HG03280 (cell line): ENCODE measurements around the gene RTN4RL2.
A peak's percentile ranks its signal among the peaks of the same experiment; 100 is the strongest.

Source experiments
- ATAC-seq: cut with Tn5 transposase; IDR thresholded peaks from one replicate; pipeline ENCODE4 v1.9.1; 2021; ENCODE audit warnings: mild to moderate bottlenecking, moderate library complexity; ENCODE audit not compliant: unreplicated experiment

RTN4RL2 gene

GRCh38 chr11:57461841-57462489 is 1.6 kb downstream of the RTN4RL2 start:
- no peak for ATAC-seq

GRCh38 chr11:57462597-57462996 is 2.3 kb downstream of the RTN4RL2 start:
- ATAC-seq, result no peak

- no peak for ATAC-seq
These were observed 3.6 kb downstream of the RTN4RL2 start for GRCh38 chr11:57463671-57464538.

- no peak for ATAC-seq
These were observed 4.3 kb downstream of the RTN4RL2 start for GRCh38 chr11:57464539-57465181.

GRCh38 chr11:57466680-57467079 is 6.4 kb downstream of the RTN4RL2 start:
- ATAC-seq, result no peak

- ATAC-seq, result no peak
These were observed 7.3 kb downstream of the RTN4RL2 start for GRCh38 chr11:57467508-57468157.

- ATAC-seq, result no peak
These were observed 7.9 kb downstream of the RTN4RL2 start for GRCh38 chr11:57468276-57468675.

GRCh38 chr11:57469268-57469667 is 8.9 kb downstream of the RTN4RL2 start:
- ATAC-seq, result no peak

GRCh38 chr11:57471496-57471895 is 11.2 kb downstream of the RTN4RL2 start:
- ATAC-seq, result no peak

- no peak for ATAC-seq
These were observed 13.0 kb downstream of the RTN4RL2 start for GRCh38 chr11:57473285-57473841.

GRCh38 chr11:57474017-57474802 is 13.9 kb downstream of the RTN4RL2 start:
- no peak for ATAC-seq

- no peak for ATAC-seq
These were observed 14.4 kb downstream of the RTN4RL2 start for GRCh38 chr11:57474803-57475115.

- ATAC-seq, result no peak
These were observed 14.9 kb downstream of the RTN4RL2 start for GRCh38 chr11:57475191-57475590.

GRCh38 chr11:57475671-57476046 is 15.3 kb downstream of the RTN4RL2 start:
- no peak for ATAC-seq

GRCh38 chr11:57476047-57476756 is 15.9 kb downstream of the RTN4RL2 start:
- ATAC-seq, result peak; percentile 31

- peak; percentile 53 for ATAC-seq
These were observed 16.6 kb downstream of the RTN4RL2 start for GRCh38 chr11:57476757-57477506.

GRCh38 chr11:57477507-57478189 is 17.3 kb downstream of the RTN4RL2 start:
- ATAC-seq, result no peak

GRCh38 chr11:57479021-57479663 is 18.8 kb downstream of the RTN4RL2 start:
- ATAC-seq, result no peak
